Hindlimb muscle (tissue), 1 donor: ENCODE measurements around the gene SDC1. TPM values are rescaled to one million over a fixed set of nuclear protein-coding genes. Genes with fewer than 3 reads are reported as not detected.
"Not testable (repeated sequence)": the region's sequence is repeated elsewhere in the genome, so short reads cannot be mapped to it uniquely, and the experiment has no call there.

Experiments
- DNase-seq: peaks from one replicate; pipeline ENCODE4 v3.0.0-alpha.2; 2013
- polyA plus RNA-seq: library from polyadenylated mRNA; unstranded; fragments of 120-200 nt; gene quantifications from one replicate; pipeline ENCODE4 v1.2.1, GENCODE V29; 2013; ENCODE audit not compliant: insufficient read length

Gene SDC1, protein sequence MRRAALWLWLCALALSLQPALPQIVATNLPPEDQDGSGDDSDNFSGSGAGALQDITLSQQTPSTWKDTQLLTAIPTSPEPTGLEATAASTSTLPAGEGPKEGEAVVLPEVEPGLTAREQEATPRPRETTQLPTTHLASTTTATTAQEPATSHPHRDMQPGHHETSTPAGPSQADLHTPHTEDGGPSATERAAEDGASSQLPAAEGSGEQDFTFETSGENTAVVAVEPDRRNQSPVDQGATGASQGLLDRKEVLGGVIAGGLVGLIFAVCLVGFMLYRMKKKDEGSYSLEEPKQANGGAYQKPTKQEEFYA
- 6.8 TPM for polyA plus RNA-seq

DNA sequence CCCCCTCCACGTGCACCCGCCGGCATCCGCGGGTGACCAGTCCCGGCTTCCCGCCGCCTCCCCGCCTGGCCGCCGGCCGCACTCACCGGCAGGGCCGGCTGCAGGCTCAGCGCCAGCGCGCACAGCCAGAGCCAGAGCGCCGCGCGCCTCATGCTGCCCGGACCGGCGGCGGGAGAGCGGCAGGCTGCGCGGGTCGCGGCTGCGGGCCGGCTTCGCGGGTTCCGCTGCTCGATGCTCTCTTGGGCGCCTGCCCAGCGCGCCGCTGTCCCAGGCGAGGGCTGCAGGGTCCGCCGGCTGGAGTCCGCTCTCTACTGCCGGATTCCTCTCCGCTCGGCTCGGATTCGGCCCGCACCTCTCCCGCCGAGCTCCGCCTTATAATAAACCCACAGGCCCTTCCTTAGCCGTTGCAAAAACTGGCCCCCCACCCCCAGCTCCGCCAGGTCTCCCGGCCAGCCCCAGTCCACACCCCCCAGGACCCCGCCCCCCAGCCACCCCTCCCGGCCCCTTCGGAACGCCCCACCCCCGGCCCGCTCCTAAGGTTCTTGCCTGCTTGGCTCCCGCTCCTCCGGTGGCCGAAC, at the start of gene SDC1:
TSS of gene SDC1 (minus strand) at position 415 of the 578 bp plus-strand sequence. CDS start at position 152, 263 bp downstream.
- DNase-seq: peak; percentile 68

DNA sequence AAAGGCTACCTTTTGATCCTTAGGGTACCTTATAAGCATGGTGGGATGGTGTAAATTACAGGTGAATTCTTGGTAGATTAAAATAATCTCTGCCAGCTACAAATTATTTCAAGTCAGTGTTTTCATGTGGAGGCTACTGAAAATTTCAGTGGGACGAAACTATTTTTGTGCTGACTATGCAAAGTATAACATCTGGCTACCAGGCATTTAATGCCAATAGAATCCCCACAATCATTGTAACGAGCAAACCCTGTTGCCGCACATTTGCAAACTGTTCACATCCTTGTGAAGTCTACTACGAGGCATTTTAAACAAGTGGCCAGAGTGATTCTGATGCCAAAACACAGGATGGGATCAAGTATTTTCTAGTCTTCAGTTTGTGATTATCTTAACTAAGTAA, 48.1 kb upstream of the SDC1 start:
- no peak for DNase-seq

DNA sequence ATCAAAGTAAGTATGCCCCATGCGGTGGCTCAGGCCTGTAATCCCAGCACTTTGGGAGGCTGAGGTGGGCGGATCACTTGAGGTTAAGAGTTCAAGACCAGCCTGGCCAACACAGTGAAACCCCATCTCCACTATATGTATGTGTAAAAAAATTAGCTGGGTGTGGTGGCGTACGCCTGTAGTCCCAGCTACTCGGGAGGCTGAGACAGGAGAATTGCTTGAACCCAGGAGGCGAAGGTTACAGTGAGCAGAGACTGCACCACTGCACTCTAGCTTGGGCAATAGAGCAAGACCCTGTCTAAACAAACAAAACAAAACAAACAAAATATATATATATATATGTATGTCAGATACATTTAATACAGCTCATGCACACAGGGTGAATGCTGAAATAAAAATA, 43.4 kb upstream of the SDC1 start:
- DNase-seq: not testable (repeated sequence)

DNA sequence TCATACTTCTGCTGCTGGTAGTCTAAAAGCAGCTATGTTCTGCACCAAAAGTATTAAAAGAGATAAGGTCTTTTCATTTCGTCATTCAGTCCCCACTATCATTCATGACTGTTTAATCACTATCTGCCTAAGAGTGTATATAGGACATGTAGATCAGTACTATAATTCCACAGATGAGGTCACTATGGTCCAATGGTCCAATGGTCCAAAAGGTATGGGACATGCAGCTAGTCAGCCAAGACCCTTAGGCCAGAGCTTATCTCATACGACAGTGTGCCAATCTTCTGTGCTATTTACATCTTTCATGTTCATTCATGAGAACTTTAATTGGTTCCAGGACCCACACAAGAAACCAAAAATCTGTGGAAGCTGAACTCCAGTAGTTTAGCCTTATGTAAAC, 42.6 kb upstream of the SDC1 start:
- DNase-seq: no peak

DNA sequence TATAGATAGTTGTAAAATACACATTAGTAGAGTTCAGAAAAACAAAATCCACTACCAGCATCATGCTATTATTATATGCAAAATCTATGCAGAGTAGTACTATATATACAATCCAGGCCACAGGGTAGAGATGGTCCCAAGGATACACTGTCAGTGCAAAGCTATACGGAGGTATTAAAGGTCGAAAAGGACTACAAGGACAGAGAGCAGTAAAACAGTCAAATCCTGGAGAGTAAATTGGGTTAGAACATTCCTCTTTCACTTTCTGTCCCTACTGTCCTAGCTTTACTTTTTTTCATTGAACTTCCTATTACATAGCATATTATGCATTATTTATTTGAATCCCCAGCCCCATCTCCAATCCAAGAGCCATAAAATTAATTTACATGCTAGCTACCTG, 39.7 kb upstream of the SDC1 start:
- DNase-seq: no peak

- no peak for DNase-seq
Observed at GRCh38 chr2:20257411-20257810, 32.5 kb upstream of the SDC1 start.

DNA sequence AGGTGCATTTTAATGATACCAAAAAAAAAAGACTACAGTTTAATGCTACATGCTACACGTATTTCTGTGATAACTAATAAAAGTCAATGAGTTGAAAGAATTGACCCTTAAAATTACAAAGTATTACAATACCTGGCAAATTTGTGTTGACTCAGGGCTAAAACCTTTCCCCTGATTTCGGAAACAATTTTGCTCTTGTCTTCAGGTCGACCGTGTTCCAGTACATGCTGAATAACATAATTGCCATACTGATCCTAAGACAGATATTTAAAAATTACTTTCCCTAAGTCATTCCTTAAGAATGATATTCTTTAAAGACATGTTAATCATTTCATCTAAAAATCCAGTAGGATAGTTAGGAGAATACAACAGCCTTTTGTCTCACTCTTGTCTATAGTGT, 29.8 kb upstream of the SDC1 start:
- no peak for DNase-seq

DNA sequence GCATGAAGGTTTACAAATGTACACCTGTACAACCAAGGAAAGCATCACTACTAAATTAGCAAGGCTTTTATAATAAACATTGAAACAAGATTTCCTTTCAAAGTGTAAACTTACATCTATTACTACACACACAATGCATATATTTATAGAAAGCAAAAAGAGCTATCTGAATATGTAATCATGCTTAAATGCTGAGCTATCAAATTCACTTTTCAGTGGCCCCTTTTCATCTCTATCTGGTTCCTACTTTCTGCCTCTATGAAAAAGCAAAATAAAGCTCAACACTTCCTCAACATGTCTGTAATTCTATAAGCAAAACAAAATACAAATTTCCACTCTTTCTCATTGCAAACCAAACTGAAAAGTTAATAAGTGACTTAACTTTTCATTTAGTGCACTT, 25.5 kb upstream of the SDC1 start:
- no peak for DNase-seq

GRCh38 chr2:20249170-20249569, 24.2 kb upstream of the SDC1 start:
- DNase-seq: no peak

DNA sequence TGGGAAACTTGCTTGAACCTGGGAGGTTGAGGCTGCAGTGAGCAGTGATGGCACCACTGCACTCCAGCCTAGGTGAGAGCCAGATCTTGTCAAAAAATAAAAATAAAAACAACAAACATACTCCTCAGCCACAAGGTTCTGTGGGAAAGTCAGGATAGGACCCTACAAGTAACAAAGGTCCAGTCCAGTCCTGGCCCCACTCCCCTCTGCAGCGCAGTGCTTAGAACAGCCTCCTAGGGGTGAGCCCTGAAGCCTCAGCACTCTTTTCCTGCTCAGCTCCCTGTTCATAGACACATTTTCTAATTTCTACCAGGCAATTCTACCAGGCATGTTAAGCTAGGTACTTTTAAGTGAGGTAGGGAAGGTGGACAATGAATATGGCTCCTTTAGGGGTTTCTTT, 22.2 kb upstream of the SDC1 start:
- no peak for DNase-seq

- not testable (repeated sequence) for DNase-seq
Observed at GRCh38 chr2:20243637-20244036, 18.7 kb upstream of the SDC1 start.

DNA sequence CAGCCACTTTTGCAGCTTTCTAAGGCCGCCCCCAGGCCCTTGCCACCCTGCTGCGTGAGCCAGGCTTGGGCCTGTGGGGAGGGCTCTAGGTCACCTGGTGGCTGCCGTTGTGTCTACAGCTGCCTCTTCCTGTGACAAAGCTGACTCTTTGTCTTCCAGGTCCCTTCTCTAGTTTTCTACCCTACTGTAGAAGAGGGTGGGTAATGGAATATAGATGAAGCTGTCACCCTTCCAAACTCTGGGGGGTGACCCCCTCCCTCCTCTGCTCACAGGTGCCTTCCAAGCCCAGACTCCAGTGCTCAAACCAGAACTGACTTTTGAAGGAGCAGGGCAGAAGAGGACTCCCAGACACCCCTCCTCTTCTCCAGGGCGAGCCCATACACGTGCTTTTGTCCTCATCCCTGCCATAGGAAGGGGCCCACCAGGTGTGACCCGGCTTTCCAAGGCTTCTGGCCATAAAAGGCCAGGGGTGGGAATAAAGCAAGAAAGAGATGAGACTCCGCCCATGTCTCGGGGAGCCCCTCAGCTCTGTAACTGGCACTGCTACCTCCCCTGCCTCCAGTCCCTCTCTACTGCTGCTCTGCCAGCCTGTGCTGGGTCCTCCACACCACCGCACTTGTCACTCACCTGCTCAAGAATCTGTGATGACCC, 17.9 kb upstream of the SDC1 start:
- DNase-seq: no peak

DNA sequence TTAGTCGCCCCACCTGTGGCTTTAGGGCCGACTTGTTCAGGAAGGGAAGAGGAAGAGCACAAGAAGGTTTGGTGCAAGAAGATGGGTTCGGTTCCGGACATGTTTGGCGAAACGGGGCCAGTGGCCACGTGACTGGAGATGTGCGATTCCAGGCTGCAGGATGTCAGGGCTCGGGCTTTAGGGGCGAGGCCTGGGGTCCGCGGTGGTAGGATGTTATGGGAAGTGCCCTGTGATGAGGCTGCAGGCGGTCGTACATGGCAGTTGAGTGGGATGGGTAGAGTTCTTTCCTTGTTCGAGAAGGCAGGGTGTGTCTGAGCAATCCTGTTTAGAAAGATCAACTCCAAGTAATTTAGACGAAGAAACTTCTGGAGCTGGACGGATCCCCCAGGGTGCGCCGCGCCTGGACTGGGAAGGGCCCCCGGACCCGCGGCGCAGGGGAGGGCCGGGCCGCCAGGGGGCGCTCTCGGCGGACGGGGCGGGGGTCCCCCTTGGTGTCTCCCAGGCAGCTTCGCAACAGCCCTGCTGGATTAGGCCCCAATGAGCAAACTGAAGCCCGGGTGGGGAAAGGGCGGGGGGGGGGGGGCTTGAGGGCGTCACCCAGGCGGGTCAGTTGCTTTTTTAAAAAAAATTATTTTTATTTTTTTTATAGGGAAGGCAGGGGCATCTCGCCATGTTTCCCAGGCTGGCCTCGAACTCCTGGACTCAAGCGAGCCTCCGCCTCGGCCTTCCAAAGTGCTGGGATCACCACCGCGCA, 17.2 kb upstream of the SDC1 start:
- no peak for DNase-seq

DNA sequence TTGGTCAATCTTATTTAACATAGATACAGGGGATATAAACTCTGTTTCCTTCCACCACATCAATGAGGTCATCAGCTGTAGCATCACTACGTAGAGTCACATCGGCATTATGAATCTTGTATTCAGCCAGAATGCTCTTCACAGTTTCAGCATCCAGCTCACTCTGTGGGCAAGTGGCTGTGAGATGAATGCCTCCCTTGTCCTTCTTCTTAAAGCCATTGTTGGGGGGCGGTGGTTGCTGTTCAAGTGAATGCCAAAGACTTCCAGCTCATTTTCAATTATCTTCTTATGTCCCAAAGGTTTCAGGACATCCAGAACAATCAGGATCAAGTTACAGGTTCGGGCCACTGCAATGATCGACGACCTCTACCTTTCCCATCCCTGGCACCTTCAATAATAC, 15.4 kb upstream of the SDC1 start:
- not testable (repeated sequence) for DNase-seq

DNA sequence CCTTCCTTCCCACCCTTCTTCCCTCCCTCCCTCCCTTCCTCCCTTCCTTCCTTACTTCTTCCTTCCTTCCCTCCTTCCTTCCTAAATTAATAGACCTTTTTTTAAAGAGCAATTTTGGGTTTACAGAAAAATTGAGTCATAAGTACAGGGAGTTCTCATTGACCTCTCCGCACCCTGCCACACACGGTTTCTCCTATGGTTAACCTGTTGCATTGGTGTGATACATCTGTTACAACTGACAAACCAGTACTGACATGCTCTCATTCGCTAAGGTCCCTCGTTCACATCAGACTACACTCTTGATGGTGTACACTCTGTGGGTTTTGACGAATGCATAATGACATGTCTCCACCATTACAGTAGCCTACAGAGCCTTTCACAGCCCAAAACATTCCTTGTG, 11.6 kb upstream of the SDC1 start:
- DNase-seq: no peak

DNA sequence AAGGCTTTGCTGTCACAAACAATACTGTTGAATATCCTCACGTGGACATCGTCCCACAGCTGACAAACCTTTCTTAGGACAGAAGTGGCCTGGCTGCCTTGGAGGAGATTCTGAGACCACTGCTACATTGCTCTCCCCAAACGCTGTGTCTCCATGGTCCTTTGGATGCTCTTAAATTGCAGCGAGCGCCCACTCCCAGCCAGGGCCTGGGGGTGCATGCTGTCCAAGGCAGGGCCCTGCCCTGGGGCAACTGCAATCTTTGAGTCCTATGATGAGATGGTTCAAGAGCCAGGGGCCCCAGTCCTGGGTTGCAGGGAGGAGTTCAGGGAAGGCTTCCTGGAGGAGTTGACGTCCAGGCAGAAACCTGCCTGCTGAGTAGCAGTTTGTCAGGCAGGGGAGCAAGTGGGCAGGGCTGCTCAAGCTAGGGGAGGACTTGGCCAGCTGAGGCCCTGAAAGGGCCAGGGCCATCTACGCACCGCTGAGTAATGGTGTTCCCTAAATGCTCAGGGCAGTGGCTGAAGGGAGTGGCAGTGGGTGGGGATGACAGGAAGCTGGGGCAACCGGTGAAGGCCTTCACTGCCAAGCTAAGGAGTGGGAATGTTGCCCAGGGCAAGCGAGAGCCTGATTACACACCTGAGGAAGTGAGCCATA, 10.8 kb upstream of the SDC1 start:
- no peak for DNase-seq

- not testable (repeated sequence) for DNase-seq
Observed at GRCh38 chr2:20234597-20234996, 9.7 kb upstream of the SDC1 start.

GRCh38 chr2:20232837-20233207, 7.9 kb upstream of the SDC1 start:
- DNase-seq: no peak

DNA sequence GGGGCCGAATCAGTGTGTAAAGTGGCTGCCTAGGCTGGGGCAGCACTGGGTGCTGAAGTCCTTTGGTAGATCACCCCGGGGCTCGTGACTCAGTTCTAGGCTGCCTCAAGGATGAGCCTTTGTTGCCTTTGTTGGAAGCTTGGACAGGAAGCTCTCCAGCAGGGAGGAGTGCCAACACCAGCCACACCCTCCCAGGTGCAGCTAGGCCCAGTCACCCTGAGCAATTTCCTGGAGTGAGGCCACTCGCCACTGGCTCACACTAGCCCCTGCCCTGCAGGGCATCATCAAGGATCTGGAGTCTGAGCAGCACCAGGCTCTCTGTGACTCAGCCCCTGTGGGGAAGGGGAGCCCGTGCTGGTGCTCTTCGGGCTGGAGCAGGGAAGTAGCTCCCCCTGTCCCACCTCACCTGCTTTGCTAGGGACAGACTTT, 6.7 kb upstream of the SDC1 start:
- no peak for DNase-seq

- DNase-seq: no peak
Observed at GRCh38 chr2:20231159-20231558, 6.2 kb upstream of the SDC1 start.

GRCh38 chr2:20230114-20230425, 5.1 kb upstream of the SDC1 start:
- no peak for DNase-seq

DNA sequence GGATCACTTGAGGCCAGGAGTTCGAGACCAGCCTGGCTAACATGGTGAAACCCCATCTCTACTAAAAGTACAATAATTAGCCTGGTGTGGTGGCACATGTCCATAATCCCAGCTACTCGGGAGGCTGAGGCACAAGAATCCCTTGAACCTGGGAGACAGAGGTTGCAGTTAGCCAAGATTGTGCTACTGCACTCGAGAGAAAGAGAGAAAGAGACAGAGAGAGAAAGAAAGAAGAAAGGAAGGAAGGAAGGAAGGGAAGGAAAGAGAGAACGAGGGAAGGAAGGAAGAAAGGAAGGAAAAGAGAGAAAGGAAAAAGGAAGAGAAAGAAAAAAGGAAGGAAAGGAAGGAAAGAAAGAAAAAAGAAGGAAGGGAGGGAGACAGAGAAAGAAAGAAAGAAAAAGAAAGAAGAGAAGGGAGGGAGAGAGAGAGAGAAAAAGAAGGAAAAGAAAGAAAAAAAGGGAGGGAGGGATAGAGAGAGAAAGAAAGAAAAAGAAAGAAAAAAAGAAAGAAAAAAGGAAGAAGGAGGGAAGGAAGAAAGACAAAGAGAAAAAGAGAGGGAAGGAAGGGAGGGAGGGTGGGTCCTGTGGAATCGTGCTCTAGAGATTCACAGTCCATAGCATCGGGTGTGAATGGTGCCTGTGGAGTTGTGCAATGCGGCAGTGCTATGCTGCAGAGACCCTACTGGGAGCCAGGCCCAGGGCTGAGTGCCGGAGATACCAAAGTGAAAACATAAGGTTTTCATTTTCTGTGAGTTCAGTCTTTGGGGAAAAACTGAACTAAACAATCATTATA, 4.6 kb upstream of the SDC1 start:
- no peak for DNase-seq
